Colon (tissue), 2 donors: Measurements from ENCODE around the gene CTDP1.
"Not testable (repeated sequence)": the region's sequence is repeated elsewhere in the genome, so short reads cannot be mapped to it uniquely, and the experiment has no call there.

ENCODE experiments used
- FAIRE-seq: peaks from 2 replicates; lab custom pipeline; 2012; peaks lifted over from hg19 to GRCh38; lab: Jason Lieb, UNC
- donor health status: control.
- donor health status: control.

The CTDP1 gene

GRCh38 chr18:79682894-79683625, 3.5 kb downstream of the CTDP1 start:
- no peak for FAIRE-seq

GRCh38 chr18:79683626-79684282, 4.2 kb downstream of the CTDP1 start:
- FAIRE-seq, result no peak

- no peak for FAIRE-seq
These were observed 4.7 kb downstream of the CTDP1 start for GRCh38 chr18:79684283-79684631.

- FAIRE-seq, result no peak
These were observed 5.2 kb downstream of the CTDP1 start for GRCh38 chr18:79684787-79685186.

- no peak for FAIRE-seq
These were observed 5.7 kb downstream of the CTDP1 start for GRCh38 chr18:79685281-79685680.

GRCh38 chr18:79685971-79686370, 6.4 kb downstream of the CTDP1 start:
- no peak for FAIRE-seq

GRCh38 chr18:79687806-79688205, 8.2 kb downstream of the CTDP1 start:
- no peak for FAIRE-seq

- no peak for FAIRE-seq
These were observed 10.5 kb downstream of the CTDP1 start for GRCh38 chr18:79690071-79690470.

- no peak for FAIRE-seq
These were observed 11.2 kb downstream of the CTDP1 start for GRCh38 chr18:79690586-79691482.

- FAIRE-seq, result no peak
These were observed 12.5 kb downstream of the CTDP1 start for GRCh38 chr18:79692056-79692455.

GRCh38 chr18:79692886-79693285, 13.3 kb downstream of the CTDP1 start:
- no peak for FAIRE-seq

- FAIRE-seq, result no peak
These were observed 14.1 kb downstream of the CTDP1 start for GRCh38 chr18:79693561-79694205.

- FAIRE-seq, result not testable (repeated sequence)
These were observed 14.7 kb downstream of the CTDP1 start for GRCh38 chr18:79694206-79694894.

- no peak for FAIRE-seq
These were observed 15.3 kb downstream of the CTDP1 start for GRCh38 chr18:79694895-79695213.

GRCh38 chr18:79695269-79695668, 15.7 kb downstream of the CTDP1 start:
- FAIRE-seq, result no peak

GRCh38 chr18:79695856-79696850, 16.6 kb downstream of the CTDP1 start:
- no peak for FAIRE-seq

- FAIRE-seq, result no peak
These were observed 17.6 kb downstream of the CTDP1 start for GRCh38 chr18:79697178-79697577.

GRCh38 chr18:79697976-79698375, 18.4 kb downstream of the CTDP1 start:
- FAIRE-seq, result no peak

GRCh38 chr18:79698668-79699335, 19.2 kb downstream of the CTDP1 start:
- FAIRE-seq, result no peak

- FAIRE-seq, result no peak
These were observed 20.1 kb downstream of the CTDP1 start for GRCh38 chr18:79699653-79700052.
